T-helper 22 cell (primary cell): ENCODE measurements around the gene CLIC3.

Experiments used
- DNase-seq: peaks from one replicate; pipeline ENCODE4 v3.0.0-alpha.2; 2020; ENCODE audit warnings: low read depth

Gene CLIC3

DNA sequence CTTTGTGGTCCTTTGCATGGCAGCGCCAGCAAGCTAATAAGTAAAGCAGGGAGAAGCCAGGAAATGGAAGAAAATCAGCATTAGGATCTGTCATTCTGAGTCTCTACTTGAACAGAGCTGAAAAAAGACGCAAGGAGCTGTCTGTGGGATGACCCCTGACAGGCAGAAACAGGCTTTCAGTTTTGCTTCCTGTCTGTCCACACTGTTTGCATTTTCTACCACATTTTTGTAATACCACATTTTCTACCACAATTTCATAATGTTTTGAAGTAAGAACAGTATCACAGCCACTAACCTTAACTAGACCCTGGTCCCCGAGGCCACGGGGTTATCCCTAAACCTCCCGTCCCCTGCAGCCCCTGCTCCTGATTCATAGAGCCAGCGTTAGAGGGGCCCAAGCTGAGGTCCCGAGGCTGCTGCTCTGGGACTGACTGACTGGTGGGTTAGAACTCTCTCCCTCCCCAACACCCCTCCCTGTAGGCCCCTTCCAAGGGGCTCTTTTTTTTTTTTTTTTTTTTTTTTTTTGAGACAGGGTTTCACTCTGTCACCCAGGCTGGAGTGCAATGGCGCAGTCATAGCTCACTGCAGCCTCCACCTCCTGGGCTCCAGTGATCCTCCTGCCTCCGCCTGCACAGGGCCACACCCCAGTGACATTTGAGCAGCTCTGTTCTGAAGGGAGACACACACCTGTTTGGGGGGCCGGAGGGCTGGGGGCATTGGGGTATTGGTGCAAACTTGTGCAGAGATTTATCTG, 4.0 kb upstream of the CLIC3 start:
- DNase-seq = no peak

- DNase-seq = no peak
Observed at GRCh38 chr9:136997830-136998234, 1.5 kb upstream of the CLIC3 start.

DNA sequence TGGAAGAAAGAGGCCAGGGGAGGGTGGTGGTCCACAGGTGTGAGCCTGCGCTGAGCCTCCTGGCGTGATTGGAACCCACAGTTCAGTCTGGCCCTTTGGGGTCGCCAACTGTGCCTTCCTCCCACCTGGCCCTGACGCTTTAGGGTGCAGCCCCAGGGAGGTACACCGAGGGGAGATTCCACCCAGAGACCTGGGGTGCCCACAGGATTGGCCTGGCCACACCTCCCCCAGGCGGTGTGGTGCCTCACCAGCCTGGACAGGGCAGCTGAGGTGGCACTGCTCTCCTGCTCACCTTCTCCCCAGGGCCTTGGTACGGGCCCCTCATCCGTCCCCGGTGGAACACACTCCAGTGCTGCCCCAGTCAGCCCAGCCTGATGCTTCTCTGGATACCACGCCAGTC, 1.0 kb upstream of the CLIC3 start:
- no peak for DNase-seq

DNA sequence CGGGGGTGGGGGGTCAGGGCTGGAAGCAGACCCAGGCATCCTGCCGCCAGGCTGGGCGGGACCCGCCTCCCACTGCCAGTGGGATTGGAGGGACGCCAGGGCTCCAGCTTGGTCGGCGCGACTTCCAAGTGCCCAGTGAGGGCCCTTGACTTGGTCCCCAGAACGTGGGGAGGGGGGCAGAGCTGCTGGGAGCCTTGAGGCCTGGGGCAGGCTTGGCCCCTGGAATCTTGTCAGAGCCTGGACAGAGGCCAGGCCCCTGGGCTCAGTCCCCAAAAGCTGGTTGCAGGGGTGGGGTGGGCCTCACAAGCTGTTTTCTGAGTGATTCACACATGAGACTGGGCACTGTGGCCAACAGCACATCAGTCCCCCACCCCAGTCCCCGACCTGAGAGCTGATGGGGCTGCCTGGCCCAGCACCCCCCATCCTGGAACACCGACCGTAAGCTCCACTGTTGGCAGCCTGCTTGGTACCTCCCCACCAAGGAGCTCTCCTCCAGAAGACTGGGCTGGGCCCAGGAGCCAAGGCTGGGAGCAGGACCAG, 526 bp downstream of the CLIC3 start:
- DNase-seq = no peak

DNA sequence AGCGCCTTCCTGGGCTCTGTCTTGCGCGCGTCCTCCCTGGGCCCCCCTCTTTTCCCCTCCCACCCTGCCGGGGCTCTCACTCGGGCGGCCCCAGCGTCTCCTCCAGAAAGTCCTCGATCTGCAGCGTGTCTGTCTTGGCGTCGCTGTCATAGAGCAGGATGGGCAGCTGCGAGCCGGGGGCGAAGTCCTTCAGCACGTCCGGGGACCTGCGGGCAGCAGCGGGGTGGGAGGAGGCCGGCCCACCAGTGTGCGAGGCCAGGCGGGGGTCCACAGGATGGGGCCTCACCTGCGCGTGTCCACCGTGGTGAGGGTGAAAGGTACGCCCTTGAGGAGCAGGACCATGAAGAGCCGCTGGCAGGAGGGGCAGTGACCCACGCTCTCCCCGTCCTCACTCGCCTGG, 1.0 kb downstream of the CLIC3 start:
- DNase-seq = no peak

- no peak for DNase-seq
Observed at GRCh38 chr9:136994888-136995230, 1.5 kb downstream of the CLIC3 start.

GRCh38 chr9:136994180-136994887, 2.0 kb downstream of the CLIC3 start:
- no peak for DNase-seq

GRCh38 chr9:136992819-136993369, 3.5 kb downstream of the CLIC3 start:
- DNase-seq = no peak

DNA sequence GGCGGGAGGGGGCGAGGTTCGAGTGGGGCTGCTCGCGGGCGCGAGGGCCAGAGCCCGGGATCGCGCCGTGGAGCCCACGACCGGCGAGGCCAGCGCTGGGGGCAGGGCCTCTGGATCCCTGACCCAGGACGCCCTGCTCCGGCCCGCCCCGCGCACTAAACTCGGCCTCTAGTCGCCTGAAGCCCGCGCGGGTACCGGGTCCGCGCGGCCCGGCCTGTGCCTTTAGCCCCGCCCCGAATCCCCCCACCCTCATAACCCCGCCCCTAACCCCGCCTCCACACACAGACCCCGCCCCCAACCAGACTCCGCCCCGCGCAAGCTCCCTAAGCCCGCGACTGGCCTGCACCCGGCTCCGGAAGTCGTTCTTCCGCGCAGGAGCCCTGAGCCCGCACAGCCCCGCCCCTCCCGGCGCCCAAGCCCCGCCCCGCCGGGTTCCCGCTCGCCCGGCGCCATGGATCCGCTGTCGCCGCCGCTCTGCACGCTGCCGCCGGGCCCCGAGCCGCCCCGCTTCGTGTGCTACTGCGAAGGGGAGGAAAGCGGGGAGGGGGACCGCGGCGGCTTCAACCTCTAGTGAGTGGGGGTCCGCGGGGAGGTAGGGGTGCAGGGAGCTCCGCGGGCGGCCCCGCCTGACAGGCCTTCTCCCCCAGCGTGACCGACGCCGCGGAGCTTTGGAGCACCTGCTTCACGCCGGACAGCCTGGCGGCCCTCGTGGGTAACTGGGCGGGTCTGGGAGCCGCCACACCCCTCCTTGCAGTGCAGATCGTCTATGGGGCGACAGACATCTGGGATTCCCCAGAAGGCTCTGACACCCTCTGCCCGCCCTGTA, 4.2 kb downstream of the CLIC3 start, which contains the start of gene PAXX:
TSS of gene PAXX (plus strand) at position 430 of the 826 bp plus-strand sequence. CDS start at position 452, 22 bp downstream.
- DNase-seq = peak; percentile 87

DNA sequence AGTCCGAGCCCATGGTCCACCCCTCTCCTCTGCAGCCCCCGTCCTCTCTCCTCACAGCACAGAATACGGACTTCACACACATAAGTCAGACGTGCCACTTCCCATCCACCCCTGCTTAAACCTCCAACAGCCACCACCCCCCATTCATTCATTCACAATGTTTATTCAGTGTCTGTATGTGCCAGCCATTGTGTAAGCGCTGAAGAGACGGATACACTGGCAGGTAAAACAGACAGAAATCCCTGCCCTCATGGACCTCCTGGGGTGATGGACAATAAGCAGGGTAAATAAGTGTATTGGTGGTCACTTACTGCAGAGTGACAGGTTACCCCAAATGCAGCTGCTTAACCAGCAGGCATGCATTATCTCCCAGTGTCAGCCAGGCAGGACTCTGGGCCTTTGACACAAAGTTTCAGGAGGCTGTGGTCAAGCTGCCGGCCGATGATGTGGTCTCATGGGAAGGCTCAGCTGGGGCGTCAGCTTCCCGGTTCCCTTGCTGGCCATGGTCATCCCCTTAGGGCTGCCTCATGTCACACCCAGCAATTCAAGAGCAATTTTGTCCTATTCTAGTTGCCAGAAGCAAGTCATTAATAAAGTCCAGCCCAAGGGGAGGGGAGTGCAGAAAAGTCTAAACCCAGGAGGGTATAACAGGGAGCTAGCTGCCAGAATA, 6.0 kb downstream of the CLIC3 start:
- no peak for DNase-seq

DNA sequence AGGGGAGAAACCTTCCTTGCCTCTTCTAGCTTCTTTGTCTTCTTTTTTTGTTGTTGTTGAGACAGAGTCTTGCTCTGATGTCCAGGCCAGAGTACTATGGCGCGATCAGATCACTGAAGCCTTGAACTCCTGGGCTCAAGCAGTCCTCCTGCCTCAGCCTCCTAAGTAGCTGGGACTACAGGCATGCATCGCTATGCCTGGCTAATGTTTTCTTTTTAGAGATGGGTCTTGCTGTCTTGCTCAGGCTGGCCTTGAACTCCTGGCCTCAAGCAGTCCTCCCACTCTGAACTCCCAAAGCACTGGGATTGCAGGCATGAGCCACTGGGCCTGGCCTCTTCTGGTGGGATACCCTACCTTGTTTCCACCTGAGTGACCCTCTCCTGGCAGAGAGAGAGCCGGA, 7.5 kb downstream of the CLIC3 start:
- no peak for DNase-seq

- no peak for DNase-seq
Observed at GRCh38 chr9:136985853-136986252, 10.5 kb downstream of the CLIC3 start.

GRCh38 chr9:136985027-136985602, 11.3 kb downstream of the CLIC3 start:
- DNase-seq = no peak

DNA sequence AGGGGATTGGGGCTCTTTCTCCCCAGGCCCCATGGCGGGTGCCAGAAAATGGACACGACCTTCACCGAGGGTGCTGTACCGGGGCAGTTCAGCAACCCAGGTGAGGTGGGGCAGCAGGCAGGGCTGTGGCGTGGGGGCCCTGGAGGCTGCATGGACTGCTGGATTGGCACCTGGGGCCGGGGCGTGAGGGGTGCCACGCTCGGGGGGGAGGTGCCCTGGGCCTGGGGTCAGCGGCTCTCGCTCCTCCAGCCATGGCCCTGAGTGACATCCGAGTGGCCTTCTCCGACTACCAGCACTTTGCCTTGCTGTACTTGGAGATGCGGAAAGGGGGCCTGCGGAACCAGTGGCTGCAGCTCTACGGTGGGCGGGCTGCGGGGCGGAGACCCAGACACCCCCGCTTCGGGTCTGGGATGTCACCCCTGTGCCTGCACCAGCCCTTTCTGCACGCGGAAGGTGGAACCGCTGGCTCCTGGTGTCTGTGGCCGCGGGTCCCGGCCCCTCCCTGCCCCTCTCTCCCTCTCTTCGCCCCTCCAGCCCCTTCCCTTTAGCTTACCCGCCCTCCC, 11.8 kb downstream of the CLIC3 start:
- DNase-seq = no peak

- DNase-seq = no peak
Observed at GRCh38 chr9:136983656-136984314, 12.6 kb downstream of the CLIC3 start.

GRCh38 chr9:136983167-136983566, 13.2 kb downstream of the CLIC3 start:
- no peak for DNase-seq

DNA sequence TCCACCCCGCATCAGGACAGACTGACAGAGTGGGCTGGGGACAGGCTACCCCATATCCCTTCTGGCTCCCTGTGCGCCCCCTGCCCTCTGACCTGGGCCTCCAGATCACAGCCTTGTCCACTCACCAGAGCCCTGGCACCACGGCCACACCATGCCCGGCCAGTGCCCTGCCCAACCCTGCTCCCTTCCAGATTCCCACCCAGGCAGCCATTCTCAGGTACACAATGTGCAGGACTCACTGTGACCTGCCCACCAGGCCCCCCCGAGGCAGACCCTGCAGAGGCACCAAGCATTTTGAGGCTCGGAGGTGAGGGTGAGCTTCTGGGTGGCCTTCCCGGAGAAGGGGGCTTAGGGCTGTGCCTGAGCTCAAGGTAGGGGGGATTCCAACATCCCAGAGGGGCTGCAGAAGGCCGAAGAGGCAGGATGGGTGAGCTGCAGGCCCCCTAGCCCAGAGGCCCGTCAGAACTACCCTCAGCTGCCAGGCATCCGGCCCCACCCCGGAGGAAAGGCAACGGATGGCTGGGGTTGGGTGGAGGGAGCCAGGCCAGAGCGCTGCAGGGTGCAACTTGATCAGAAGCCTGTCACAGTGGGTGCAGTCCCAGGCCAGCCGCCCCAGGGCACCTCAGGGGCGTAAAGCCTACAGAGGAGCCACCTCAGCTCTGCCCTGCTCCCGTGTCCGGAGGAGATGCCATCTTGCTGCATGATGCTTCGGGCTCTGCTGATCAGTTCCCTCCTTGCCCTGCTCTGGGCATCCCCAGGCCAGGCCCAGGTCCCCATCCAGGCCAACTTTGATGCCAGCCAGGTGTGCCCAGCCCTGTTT, 13.9 kb downstream of the CLIC3 start, which contains the start of gene LCNL1:
TSS of gene LCNL1 (plus strand) at position 762 of the 820 bp plus-strand sequence. CDS start 594 bp downstream, outside the sequence.
- DNase-seq = no peak

- no peak for DNase-seq
Observed at GRCh38 chr9:136981588-136982231, 14.7 kb downstream of the CLIC3 start.
